Suppressor macrophage treated with lipopolysaccharide for 4 hours (primary cell): Measurements from ENCODE around the gene R3HDM2.
A peak's percentile ranks its signal among the peaks of the same experiment; 100 is the strongest.

Experiments used
- DNase-seq: peaks from one replicate; pipeline ENCODE4 v3.0.0-alpha.2; 2020

The R3HDM2 gene

DNA sequence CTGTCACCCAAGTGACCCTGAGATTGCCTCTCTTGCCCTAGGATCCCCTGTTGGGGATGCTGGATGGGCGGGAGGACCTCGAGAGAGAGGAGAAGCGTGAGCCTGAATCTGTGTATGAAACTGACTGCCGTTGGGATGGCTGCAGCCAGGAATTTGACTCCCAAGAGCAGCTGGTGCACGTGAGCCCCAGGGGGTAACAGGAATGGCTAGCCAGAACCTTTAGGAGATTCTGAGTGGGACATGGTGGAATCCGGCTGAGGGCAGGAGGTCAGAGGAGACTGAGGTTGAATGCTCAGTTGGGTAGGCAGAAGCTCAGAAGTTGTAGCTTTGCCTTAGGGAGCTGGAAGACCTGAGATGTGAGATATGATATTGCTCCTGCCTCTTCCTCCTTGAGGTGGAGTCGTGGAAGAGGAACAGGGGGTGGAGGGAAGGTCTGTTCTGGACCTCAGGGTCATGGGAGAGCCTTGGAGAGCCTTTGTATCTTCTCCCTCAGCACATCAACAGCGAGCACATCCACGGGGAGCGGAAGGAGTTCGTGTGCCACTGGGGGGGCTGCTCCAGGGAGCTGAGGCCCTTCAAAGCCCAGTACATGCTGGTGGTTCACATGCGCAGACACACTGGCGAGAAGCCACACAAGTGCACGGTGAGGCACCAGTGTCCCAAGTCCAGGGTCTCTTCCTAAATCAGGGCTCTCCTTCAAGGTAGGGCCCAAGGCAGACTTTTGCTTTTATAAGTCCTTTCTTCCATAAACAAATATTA is 35.1 kb upstream of the R3HDM2 start:
- DNase-seq, result no peak

DNA sequence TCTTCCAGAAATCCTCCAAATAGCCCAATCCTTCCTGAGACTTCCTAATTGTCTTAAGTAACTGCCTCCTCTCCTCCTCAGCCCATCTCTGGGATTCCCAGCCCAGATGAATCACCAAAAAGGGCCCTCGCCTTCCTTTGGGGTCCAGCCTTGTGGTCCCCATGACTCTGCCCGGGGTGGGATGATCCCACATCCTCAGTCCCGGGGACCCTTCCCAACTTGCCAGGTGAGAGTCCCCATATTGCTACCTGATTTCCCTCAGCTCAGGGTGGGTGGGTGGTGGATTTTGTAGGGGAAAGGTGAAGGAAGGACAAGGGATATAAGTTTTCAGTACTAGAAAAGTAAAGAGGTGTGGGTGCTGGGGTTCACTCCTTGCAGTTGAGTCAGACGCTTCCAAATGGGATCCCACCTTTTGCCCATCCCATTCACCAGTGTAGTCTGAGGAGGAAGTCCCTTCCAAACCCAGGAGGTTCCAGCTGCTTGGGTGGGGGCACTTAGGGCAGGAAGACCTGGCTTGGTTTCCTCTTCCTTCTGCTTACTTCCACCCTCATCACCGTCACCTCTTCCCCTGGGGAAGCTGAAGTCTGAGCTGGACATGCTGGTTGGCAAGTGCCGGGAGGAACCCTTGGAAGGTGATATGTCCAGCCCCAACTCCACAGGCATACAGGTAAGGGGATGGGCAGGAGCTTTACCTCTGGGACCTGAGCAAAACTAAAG is 34.3 kb upstream of the R3HDM2 start:
- DNase-seq, result no peak

DNA sequence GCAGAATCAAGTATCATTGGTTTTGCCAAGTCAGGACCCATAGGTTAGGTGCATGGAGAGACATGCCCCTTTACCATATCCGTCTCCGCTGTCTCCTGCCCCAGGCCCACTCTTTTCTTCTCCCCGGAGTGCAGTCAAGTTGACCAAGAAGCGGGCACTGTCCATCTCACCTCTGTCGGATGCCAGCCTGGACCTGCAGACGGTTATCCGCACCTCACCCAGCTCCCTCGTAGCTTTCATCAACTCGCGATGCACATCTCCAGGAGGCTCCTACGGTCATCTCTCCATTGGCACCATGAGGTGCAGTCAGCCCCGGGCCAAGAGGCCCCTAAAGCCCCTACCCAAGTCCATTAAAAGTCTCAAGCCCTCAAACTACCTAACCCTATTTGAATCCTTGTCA is 33.7 kb upstream of the R3HDM2 start:
- DNase-seq, result no peak

DNA sequence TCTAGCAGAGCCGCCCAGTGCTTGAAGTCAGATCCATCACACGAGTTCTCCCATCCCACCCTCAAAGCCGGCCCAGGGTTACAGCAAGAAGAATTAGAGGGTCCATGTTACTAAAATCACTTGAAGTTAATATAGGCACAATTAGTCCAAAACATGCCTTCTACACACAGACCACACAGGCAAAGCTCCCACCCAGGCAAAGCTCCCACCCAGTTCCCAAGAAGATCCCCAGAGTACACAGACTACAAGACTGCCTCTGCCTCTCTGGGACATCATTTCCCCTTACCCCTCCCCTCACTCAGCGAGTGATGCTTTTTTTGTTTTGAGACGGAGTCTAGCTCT is 32.0 kb upstream of the R3HDM2 start:
- no peak for DNase-seq

DNA sequence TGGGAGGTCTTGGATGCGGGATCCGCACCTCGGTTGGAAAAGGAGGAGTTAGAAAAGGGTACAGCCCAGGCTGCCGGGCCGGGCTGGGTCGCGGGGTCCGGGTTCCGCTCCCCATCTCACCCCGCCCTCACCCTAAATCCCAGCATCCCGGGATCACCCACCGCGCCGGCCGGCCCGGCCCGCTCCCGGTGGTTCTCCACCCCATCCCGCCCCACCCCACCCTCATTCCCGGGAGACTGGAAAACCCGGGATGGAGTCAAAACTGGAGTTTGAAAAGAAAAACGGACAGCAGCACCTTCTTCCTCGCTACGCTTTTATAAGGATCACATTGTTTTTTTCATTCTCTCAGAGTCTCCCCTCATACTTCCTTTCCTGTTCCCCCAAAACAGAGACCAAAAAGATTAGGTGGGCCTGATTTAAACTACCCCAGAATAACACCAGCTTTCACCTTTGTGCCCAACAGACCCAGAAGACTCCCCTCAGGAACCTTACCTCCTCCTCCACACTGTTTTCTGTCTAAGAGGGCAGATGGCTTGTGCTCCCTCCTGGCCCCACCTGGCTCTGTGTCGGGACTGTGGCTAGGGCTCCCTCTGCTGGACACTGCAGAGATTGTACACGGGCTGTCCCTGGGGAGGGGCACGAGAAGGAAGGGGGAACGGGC is 31.5 kb upstream of the R3HDM2 start:
- peak; percentile 85 for DNase-seq

DNA sequence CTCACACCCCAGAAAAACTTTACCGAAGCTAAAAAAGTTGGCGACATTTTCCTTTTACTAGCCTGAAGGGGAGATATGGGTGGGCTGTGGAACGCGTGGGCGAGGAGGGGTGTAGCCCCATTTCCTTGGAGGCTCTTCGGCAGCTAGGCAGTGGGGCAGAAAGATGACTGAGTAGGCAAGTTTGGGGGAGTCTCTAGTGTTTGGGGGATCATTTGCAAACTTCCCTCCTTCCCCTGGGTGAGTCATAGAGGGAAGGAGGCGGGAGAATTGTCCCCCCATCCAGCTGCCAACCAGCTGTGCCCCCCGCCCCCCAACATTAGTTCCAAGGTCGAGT is 31.0 kb upstream of the R3HDM2 start:
- no peak for DNase-seq

DNA sequence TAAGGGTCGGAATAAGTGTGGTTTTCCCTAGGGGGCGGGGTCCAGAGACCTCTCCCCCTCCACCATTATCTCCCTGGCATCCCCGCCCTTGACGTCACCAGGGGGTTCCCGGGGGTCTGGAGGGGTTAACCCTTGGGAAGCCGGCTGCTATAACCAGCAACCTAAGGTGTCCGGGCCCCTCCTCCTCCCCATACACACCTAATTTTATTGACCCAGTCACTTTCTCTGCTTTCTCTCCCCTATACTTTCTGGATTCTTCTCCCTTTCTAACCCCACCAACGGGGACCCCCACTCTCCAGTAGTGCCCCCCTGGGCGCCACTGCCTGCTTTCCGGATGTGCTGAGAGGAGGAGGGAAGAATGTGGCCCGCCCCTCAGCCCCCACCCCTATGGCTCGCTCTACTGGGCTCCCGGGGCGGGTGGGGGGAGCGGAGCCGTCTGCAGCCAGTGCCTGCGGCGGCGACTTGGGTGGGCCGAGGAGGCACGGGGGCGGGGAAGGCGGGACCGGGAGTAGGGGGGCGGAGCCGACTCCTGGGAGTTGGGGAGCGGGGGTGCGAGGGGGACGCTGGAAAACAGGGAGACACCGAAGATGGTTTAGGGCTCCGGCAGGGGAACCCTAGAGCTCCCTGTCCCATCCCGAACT is 30.6 kb upstream of the R3HDM2 start:
- no peak for DNase-seq

DNA sequence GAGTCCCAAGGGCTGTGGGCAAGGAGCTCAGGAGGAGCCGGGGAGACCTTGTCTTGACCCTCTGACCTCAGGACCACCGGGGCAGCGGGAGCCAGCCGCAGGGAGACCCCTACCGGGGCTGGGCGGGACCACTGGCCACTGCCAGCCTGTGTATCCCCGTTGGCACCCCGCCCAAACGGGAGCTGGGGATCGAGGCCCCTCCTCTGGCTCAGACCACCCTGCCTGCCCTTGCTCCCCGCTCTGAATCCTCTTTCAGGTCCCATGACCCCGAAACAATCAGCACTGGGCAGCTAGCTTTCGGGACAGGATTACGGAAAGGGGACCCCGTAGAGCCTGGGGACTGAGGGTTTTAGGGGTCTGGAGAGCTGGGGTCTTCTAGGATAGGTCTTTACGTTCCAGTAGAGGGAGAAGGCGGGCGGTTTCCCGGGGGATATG is 30.0 kb upstream of the R3HDM2 start:
- no peak for DNase-seq

DNA sequence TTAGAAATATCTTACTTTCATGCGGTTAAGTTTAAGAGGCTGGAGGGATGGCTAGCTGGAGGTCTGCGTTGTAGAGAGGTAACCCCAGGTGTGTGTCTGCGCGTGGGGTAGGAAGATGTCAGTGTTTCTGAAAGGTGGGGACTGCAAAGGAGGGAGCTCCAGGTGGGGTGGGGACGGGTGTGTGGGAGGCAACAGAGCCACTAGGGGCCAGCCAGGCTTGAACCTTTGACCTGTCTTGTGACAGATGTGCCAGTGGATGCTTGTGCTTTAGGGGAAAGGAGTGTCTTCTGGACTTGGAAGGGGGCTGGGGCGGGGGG is 29.6 kb upstream of the R3HDM2 start:
- no peak for DNase-seq

DNA sequence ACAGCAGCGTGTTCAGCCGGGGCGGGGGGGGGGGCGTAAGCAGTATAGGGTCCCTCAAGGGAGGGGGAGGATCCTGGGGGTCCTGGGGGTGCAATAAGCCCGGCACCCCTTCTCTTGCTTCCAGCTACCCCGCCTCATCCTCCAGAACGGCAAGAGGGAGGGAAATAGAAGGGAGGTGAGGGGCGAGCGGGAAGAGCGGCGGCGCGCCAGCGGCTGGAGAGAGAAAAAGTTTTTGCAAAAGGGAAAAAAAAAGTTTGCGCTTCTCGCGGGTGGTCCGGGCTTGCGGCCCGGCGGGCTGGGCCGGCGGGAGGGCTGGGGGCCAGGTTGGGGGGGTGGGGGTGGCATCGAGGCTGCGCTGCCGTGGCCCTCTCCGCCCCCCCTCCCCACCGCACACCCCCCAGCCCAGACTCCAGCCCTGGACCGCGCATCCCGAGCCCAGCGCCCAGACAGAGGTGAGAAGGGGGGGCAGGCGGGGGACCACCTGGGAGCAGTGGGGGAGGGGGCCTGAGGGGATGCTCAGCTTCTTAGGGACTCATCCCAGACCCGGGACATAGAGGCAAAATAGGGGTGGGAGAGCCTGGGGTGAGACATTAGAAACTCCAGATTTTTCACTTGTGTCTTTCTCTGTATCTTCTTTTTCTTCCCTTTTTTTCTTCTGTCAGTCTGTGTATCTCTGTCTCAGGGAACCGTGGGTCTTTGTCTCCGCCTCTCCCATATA is 29.1 kb upstream of the R3HDM2 start, which contains the start of gene GLI1:
Gene GLI1 (plus strand): TSS at position 36 of the 718 bp plus-strand sequence. CDS start 3,907 bp downstream, outside the sequence.
- DNase-seq, result no peak

DNA sequence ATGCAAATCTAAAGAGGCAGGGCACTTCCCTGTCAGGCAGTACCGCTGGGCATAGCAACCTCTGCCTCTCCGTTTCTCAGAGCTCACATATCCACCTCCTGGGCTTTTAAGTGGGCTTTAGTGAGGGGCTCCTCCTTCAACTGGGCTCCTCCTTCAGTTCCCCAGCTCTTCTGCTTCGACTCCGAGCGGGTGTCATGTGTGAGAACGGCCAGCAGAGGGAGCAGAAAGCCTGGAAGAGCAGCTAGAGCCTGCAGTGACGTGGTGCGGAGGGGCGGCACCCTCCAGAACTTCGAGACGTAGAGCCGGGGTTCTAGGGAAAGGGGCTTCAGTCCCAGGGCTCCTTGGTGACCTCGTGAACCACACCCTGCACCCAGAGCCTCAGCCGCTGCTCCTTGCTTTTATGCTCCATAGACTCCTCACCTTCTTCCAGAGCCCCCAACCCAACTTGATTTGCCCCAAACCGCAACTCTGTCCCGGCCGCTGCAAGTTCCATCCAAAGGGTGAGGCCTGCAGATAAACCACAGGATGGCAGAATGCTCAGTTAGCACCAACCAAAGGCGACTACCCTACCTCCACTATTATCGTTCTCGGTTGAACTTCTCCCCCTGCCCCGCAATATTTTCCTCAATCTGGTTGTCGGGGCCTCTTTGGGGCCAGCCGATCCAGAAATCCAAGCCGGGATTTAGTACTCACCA is 28.4 kb upstream of the R3HDM2 start:
- DNase-seq, result peak; percentile 96

DNA sequence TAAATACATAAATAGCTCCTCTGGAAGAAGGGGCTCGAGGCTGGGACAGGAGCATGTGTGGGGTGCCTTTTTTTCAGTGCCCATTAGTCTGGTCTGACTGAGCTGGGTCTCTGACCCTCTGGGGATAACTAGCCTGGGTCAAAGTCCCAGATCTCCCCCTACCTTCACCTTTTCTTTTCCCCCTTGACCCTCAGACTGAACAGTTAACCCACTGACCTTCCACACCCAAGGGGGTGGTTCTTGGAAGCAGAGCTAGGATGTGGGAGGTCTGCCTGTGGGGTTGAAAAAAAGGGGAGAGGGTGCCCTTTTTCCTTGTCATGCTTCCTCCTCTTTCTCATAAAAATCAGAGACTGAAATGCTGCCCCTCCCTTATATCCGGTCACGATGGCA is 27.8 kb upstream of the R3HDM2 start:
- DNase-seq, result no peak

DNA sequence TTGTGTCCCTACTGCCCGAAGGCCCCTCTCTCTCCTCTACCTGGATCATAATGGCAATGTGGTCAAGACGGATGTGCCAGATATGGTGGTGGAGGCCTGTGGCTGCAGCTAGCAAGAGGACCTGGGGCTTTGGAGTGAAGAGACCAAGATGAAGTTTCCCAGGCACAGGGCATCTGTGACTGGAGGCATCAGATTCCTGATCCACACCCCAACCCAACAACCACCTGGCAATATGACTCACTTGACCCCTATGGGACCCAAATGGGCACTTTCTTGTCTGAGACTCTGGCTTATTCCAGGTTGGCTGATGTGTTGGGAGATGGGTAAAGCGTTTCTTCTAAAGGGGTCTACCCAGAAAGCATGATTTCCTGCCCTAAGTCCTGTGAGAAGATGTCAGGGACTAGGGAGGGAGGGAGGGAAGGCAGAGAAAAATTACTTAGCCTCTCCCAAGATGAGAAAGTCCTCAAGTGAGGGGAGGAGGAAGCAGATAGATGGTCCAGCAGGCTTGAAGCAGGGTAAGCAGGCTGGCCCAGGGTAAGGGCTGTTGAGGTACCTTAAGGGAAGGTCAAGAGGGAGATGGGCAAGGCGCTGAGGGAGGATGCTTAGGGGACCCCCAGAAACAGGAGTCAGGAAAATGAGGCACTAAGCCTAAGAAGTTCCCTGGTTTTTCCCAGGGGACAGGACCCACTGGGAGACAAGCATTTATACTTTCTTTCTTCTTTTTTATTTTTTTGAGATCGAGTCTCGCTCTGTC is 26.1 kb upstream of the R3HDM2 start:
- no peak for DNase-seq

DNA sequence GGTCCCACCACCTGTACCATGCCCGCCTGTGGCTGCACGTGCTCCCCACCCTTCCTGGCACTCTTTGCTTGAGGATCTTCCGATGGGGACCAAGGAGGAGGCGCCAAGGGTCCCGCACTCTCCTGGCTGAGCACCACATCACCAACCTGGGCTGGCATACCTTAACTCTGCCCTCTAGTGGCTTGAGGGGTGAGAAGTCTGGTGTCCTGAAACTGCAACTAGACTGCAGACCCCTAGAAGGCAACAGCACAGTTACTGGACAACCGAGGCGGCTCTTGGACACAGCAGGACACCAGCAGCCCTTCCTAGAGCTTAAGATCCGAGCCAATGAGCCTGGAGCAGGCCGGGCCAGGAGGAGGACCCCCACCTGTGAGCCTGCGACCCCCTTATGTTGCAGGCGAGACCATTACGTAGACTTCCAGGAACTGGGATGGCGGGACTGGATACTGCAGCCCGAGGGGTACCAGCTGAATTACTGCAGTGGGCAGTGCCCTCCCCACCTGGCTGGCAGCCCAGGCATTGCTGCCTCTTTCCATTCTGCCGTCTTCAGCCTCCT is 25.4 kb upstream of the R3HDM2 start:
- DNase-seq, result peak; percentile 37

DNA sequence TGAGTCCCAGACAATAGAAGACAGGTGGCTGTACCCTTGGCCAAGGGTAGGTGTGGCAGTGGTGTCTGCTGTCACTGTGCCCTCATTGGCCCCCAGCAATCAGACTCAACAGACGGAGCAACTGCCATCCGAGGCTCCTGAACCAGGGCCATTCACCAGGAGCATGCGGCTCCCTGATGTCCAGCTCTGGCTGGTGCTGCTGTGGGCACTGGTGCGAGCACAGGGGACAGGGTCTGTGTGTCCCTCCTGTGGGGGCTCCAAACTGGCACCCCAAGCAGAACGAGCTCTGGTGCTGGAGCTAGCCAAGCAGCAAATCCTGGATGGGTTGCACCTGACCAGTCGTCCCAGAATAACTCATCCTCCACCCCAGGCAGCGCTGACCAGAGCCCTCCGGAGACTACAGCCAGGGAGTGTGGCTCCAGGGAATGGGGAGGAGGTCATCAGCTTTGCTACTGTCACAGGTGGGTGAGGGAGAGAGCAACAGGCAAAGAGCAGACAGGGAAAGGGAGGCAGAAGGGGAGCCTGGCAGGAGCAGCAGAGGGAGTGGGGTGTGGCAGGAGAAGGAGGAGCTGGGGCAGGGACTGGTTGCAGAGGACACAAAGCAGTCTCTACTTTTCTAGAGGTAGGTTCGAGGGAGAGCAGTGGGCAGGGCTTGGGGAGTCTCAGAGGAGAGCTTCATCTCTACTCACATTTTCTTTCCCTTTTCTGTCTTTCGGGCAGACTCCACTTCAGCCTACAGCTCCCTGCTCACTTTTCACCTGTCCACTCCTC is 24.7 kb upstream of the R3HDM2 start:
- DNase-seq, result no peak

DNA sequence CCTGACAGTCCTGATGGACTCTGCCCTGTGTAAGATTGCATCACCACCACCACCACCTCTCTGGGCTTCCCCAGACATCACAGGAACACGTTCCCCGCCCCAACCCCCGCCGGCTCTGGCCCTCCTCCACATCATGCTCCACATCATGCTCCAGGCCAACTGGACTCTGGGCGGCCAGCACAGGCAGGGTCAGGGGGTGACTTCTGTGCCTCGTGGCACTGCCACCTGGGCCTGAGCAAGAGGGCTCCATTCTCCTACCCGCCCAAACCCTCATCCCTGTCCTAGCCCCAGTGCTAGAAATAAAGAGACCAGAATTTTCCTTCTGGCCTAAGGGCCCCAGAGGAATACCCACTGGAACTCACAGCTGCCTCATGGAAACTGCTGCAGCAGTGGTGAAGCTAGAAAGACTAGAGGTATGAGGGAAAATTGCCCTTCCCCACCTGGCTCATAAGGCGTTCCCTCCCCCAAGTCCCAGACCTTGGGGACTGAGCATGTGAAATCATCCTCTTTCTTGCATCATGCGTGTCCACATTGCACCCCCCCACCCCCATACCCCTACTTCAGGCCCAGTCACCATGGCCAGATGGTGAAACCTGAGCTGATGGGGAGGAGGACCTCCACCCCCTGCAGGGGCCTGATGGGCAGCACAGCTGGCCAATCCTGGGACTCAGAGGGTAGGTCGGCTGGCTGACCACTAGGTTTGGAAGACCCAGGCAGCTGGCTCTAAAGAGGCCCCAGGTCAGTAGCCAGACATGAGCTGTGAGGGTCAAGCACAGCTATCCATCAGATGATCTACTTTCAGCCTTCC is 23.9 kb upstream of the R3HDM2 start, which contains the start of gene INHBE:
Gene INHBE (plus strand): TSS at position 742 of the 808 bp plus-strand sequence. CDS start 230 bp downstream, outside the sequence.
- peak; percentile 41 for DNase-seq

DNA sequence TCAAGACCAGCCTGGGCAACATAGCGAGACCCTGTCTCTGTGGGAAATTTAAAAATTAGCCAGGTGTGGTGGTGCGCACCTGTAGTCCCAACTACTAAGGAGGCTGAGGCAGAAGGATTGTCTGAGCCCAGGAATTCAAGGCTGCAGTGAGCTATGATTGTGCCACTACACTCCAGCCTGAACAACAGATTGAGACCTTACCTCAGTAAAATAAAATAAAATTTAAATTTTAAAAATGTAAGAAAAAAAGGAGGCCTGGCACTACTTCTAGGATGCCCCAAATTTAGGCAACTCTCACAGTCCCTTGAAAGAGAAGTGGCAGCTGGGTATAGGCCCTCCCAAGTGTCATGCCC is 23.3 kb upstream of the R3HDM2 start:
- DNase-seq, result no peak

DNA sequence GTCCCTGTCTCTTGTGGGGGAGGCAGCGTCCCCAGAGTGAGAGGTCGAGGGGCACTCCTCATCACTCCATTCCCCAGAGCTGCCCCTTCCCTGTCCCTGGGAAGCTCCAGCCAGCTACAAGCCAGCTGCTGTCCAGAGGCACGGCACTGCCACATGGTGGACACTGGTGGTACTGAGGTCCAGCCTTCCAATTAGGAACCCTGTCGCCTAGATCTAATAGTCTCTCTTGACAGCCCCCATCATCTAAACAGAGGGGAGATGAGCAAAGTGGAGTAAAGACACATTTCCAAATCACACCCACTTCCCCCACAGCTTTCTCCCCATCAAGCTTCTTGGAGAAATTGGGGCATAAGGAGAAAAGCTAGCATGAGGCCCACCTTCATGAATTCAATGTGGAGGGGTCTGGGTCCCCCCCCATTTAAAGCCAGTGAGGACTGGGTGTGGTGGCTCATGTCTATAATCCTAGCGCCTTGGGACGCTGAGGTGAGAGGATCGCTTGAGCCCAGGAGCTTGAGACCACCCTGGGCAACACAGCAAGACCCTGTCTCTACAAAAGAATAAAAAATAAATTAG is 22.2 kb upstream of the R3HDM2 start:
- peak; percentile 79 for DNase-seq
